OCI-LY3 (cell line): ENCODE data around the gene WWOX.

Source experiments
- H2AFZ ChIP-seq: fragments of 200-600, 300-600 bp; shearing (Covaris generic); 2 replicates; pipeline ENCODE4 v1.6.0; 2014; ENCODE audit warnings: antibody characterized with exemption, low read depth, low read length
- H3K27ac ChIP-seq: fragments of 200-600, 300-600 bp; sonication (generic); 2 replicates; pipeline ENCODE4 v1.5.1; 2014; ENCODE audit warnings: mild to moderate bottlenecking, low read length, moderate library complexity, mixed read lengths
- H3K27me3 ChIP-seq: fragments of 200-600, 300-600 bp; sonication (generic); 2 replicates; pipeline ENCODE4 v1.6.1; 2014; ENCODE audit warnings: low read depth, low read length, mixed read lengths
- H3K36me3 ChIP-seq: fragments of 200-600, 300-600 bp; sonication (generic); replicated peaks from 2 replicates; pipeline ENCODE3; 2014; ENCODE audit warnings: low read depth, low read length, mixed read lengths
- H3K4me1 ChIP-seq: fragments of 300-600, 200-600 bp; sonication (generic); 2 replicates; pipeline ENCODE4 v1.6.1; 2014; ENCODE audit warnings: low read length, mixed read lengths
- H3K4me2 ChIP-seq: fragments of 200-600, 300-600 bp; sonication (generic); 2 replicates; pipeline ENCODE4 v1.6.1; 2014; ENCODE audit warnings: low read length, mixed read lengths
- H3K4me3 ChIP-seq: fragments of 300-600, 200-600 bp; sonication (generic); 2 replicates; pipeline ENCODE4 v1.5.1; 2014; ENCODE audit warnings: antibody characterized with exemption, mild to moderate bottlenecking, low read length, moderate library complexity
- H3K79me2 ChIP-seq: fragments of 300-600, 200-600 bp; shearing (Covaris generic); 2 replicates; pipeline ENCODE4 v1.6.1; 2014; ENCODE audit warnings: mild to moderate bottlenecking, low read length, mixed read lengths
- H3K9ac ChIP-seq: fragments of 300-600, 200-600 bp; shearing (Covaris generic); 2 replicates; pipeline ENCODE4 v1.6.0; 2014; ENCODE audit warnings: mild to moderate bottlenecking, low read length, moderate library complexity
- H3K9me3 ChIP-seq: fragments of 200-600, 300-600 bp; shearing (Covaris generic); 2 replicates; pipeline ENCODE4 v1.6.1; 2014; ENCODE audit warnings: low read length, mixed read lengths; ENCODE audit not compliant: insufficient read depth
- H4K20me1 ChIP-seq: fragments of 200-600, 300-600 bp; sonication (generic); 2 replicates; pipeline ENCODE4 v1.6.1; 2016; ENCODE audit warnings: low read length, mixed read lengths; ENCODE audit not compliant: insufficient read depth
- EZH2phosphoT487 ChIP-seq: fragments of 200-600 bp; shearing (Covaris generic); IDR thresholded peaks from 2 replicates; pipeline ENCODE4 v1.6.1; 2018; ENCODE audit warnings: antibody characterized with exemption, mixed run types, low read depth
- TF ChIP-seq, protein P1 (sequence below): fragments of 200-600, 300-600 bp; sonication (generic); IDR thresholded peaks from 2 replicates; pipeline ENCODE4 v1.5.1; 2014; ENCODE audit warnings: antibody characterized with exemption, low read length, low read depth

Gene WWOX

DNA sequence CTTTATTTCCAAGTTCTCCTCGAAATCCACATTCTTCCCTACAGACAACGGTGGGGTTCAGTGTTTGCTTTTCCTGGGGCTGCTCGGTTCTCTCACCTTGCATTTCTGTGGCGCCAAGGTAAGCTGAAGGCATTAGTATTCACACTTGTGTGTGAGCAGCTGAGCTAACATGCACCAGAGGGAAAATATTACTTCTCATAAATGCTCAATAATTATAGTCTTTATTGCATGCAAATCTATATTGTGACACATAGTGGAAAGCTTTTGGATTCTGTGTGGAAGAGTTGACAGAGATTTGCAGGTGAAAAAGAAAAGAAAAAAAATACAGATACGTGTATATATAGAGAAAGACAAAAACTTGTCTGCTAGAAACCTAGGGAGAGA is 1089.3 kb downstream of the WWOX start:
- no peak overlapping the region for H2AFZ ChIP-seq
- H3K4me1 ChIP-seq: no peaks in the 10 kb centered on the region
- no peaks in the 10 kb centered on the region for H3K79me2 ChIP-seq
- no peaks in the 10 kb centered on the region for H3K36me3 ChIP-seq
- H3K27me3 ChIP-seq: peaks cover 12% of the 10 kb centered on the region
- H3K9me3 ChIP-seq: no peaks in the 10 kb centered on the region
- no peak overlapping the region for H3K27ac ChIP-seq
- TF ChIP-seq, protein P1, sequence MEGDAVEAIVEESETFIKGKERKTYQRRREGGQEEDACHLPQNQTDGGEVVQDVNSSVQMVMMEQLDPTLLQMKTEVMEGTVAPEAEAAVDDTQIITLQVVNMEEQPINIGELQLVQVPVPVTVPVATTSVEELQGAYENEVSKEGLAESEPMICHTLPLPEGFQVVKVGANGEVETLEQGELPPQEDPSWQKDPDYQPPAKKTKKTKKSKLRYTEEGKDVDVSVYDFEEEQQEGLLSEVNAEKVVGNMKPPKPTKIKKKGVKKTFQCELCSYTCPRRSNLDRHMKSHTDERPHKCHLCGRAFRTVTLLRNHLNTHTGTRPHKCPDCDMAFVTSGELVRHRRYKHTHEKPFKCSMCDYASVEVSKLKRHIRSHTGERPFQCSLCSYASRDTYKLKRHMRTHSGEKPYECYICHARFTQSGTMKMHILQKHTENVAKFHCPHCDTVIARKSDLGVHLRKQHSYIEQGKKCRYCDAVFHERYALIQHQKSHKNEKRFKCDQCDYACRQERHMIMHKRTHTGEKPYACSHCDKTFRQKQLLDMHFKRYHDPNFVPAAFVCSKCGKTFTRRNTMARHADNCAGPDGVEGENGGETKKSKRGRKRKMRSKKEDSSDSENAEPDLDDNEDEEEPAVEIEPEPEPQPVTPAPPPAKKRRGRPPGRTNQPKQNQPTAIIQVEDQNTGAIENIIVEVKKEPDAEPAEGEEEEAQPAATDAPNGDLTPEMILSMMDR: no peak
- no peak for TF ChIP-seq EZH2phosphoT487
- no peak overlapping the region for H3K4me2 ChIP-seq
- H3K4me3 ChIP-seq: no peak overlapping the region
- H3K9ac ChIP-seq: no peak overlapping the region
- H4K20me1 ChIP-seq: no peaks in the 10 kb centered on the region

DNA sequence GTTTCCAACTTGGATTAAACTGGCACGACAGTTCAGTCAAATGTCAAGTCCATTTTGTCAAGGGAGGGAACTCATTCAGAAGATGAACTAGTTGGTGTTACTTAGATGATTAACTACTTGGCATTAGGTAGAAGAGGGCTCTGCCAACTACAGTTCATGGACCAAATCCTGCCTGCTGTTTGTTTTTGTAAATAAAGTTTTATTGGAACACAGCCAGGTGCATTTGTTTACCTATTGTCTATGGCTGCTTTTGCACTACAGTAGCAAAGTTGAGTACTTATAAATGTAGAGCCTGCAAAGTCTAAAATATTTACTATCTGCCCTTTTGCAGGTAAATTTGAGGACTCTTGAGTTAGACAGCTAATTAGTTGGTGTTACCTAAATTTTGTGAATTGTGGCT is 1091.1 kb downstream of the WWOX start:
- Histone ChIP-seq H2AFZ (no peak overlapping the region), H3K9me3 (no peaks in the 10 kb centered on the region), H3K27me3 (peaks cover 14% of the 10 kb centered on the region; the same call in 1 of the 2 replicates), H4K20me1 (no peaks in the 10 kb centered on the region; the same call in 1 of the 2 replicates), H3K4me1 (no peaks in the 10 kb centered on the region), H3K9ac (no peak overlapping the region), H3K4me3 (no peak overlapping the region), H3K36me3 (no peaks in the 10 kb centered on the region), H3K79me2 (no peaks in the 10 kb centered on the region), H3K27ac (no peak overlapping the region), H3K4me2 (no peak overlapping the region)
- no peak for TF ChIP-seq EZH2phosphoT487
- TF ChIP-seq, protein P1: no peak

DNA sequence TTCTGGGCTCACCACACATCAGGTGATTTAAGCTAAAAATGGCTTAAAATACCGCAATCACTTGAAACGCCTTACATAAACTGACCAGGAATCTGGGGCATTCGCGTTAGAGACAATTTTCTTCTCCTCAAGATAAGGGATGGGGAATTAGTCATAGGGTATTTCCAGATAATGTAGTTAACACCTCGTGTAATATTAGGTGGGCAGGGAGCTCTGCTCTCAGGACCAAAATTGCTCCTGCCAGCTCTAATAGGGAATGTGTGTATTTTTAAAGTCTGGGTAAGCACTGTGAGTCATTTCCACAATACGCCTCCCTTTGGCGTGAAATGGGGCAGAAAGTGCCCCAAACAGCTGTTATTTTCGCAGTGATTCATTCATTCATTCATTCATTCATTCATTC is 1092.5 kb downstream of the WWOX start:
- peaks cover 24% of the 10 kb centered on the region; the same call in 1 of the 2 replicates for H3K27me3 ChIP-seq
- no peaks in the 10 kb centered on the region for H3K4me1 ChIP-seq
- no peaks in the 10 kb centered on the region for H3K36me3 ChIP-seq
- no peak overlapping the region for H3K27ac ChIP-seq
- no peak overlapping the region for H3K9ac ChIP-seq
- no peak for TF ChIP-seq EZH2phosphoT487
- TF ChIP-seq, protein P1: no peak
- H4K20me1 ChIP-seq: no peaks in the 10 kb centered on the region; the same call in 1 of the 2 replicates
- H3K4me2 ChIP-seq: no peak overlapping the region
- H2AFZ ChIP-seq: no peak overlapping the region
- no peaks in the 10 kb centered on the region for H3K9me3 ChIP-seq
- no peaks in the 10 kb centered on the region for H3K79me2 ChIP-seq
- no peak overlapping the region for H3K4me3 ChIP-seq

DNA sequence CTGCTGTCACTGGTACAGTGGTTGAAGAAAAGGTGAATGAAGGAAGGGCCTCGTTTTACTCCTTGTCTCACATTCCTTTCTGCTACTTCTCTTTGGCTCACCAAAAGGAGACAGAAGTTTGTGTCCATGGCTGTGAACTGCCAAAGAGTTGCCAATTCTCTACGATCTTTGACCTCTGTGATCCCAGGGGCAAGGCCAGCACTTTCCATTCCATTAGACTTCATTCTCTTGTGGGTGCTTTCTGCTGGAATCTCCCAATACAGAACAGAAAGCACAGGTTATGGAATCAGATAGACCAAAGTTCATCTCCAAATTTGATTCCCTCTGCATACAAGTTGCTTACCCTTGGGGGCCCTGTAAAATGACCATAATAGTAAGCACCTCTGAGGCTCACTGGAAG is 1093.5 kb downstream of the WWOX start:
- no peak overlapping the region for H3K9ac ChIP-seq
- no peaks in the 10 kb centered on the region for H3K79me2 ChIP-seq
- no peak for TF ChIP-seq EZH2phosphoT487
- TF ChIP-seq, protein P1: no peak
- no peaks in the 10 kb centered on the region for H3K4me1 ChIP-seq
- H3K9me3 ChIP-seq: no peaks in the 10 kb centered on the region
- H3K4me3 ChIP-seq: no peak overlapping the region
- no peaks in the 10 kb centered on the region for H3K36me3 ChIP-seq
- no peaks in the 10 kb centered on the region; the same call in 1 of the 2 replicates for H4K20me1 ChIP-seq
- no peak overlapping the region for H3K4me2 ChIP-seq
- peaks cover 29% of the 10 kb centered on the region for H3K27me3 ChIP-seq
- H2AFZ ChIP-seq: no peak overlapping the region
- H3K27ac ChIP-seq: no peak overlapping the region
